ENCODE data around the gene CEP83. TPM values are rescaled to one million over a fixed set of nuclear protein-coding genes. Genes with fewer than 3 reads are reported as not detected.
"Not testable (repeated sequence)": the region's sequence is repeated elsewhere in the genome, so short reads cannot be mapped to it uniquely, and the experiment has no call there.

Gene CEP83
- total RNA-seq, 1 donor from 2014 or later = 23.6 TPM

DNA sequence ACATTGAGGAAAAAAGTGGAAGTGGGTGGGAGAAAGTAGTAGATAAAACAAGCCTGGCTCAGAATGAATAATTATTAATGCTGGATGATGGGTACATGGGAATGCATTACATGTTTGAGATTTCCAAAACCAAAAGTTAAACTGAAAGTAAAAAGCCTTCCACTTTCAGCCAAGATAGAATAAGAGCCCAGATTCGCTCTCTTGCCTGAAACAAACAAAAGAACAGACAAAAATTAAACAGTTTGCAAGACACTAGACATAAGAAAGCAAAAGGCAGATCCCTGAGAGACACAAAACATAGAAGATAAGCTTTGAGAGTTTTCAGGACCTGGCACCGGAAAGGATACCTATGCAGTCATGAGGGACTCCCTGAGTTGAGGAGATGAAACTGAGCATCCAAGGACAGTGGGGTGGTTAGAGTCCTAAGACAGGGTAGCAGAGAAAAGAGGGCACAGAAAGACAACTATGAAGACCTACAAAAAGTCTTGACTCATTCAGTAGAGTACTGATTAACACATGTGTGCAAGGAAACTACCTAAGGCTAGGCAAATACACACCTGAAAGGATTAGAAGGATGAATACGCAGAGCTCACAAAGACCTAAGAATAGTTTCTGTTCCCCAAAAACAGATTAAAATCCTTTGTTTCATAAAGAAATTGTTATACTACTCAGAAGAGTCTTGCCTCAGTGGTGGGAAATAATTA lies 54.1 kb downstream of the CEP83 start:
- no peak overlapping the region for H3K27ac ChIP-seq
- no peaks in the 10 kb centered on the region for H3K9me3 ChIP-seq
- H3K4me1 ChIP-seq = no peaks in the 10 kb centered on the region
- no peaks in the 10 kb centered on the region for H3K36me3 ChIP-seq
- no peak for DNase-seq (ENCODE audit: low spot score in 2 of 2)
- intact Hi-C loops (cut with DNase I) = no loop called here
- no peaks in the 10 kb centered on the region for H3K27me3 ChIP-seq
- H3K4me3 ChIP-seq = peak overlapping the region; percentile 18 to 50
- no peak for TF ChIP-seq CTCF (IDR thresholded peaks at IDR 0.05)

DNA sequence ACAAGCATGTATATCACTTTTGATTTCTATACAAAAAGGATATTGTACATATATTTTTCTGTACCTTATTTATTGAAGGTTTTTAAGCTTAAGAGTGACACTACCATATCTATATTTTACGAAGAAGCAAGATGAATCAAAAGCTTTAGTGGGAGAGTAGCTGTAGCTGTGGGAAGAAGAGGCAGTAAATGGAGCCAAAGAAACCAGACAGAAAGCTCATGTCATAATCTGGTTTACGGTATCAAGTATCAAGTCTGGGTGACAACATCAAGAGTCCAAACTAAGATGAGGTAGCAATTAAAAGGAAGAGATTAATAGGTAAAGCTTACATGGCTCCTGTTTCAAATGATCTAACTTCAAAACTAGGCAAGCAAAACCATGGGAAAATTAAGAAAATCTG lies 54.8 kb downstream of the CEP83 start:
- Histone ChIP-seq H3K27ac (no peak overlapping the region), H3K36me3 (peaks cover 0 to 4% of the 10 kb centered on the region in 2 donors), H3K27me3 (no peaks in the 10 kb centered on the region), H3K4me3 (peak overlapping the region; percentile 18 to 50), H3K9me3 (no peaks in the 10 kb centered on the region), H3K4me1 (no peaks in the 10 kb centered on the region)
- intact Hi-C loops (cut with DNase I) = no loop called here
- no peak for TF ChIP-seq CTCF (IDR thresholded peaks at IDR 0.05)
- no peak for DNase-seq (ENCODE audit: low spot score in 2 of 2)

GRCh38 chr12:94401326-94401725 lies 58.3 kb downstream of the CEP83 start:
- no peaks in the 10 kb centered on the region for H3K4me1 ChIP-seq

DNA sequence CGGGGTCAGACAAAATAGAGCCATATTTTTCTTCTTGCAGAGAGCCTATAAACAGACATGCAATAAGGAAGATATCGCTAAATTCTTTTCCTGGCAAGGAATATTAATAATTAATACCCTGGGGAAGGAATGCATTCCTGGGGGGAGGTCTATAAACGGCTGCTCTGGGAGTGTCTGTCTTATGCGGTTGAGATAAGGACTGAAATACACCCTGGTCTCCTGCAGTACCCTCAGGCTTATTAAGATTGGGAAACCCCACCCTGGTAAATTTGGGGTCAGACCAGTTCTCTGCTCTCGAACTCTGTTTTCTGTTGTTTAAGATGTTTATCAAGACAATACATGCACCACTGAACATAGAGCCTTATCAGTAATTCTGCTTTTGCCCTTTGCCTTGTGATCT lies 61.0 kb downstream of the CEP83 start:
- H3K27me3 ChIP-seq; H3K4me1 ChIP-seq; DNase-seq (ENCODE audit: low spot score in 2 of 2); H3K27ac ChIP-seq; intact Hi-C loops (cut with DNase I); H3K9me3 ChIP-seq; H3K4me3 ChIP-seq: not testable (repeated sequence)
- peaks cover 0 to 15% of the 10 kb centered on the region in 2 donors for H3K36me3 ChIP-seq

More at GRCh38 chr12:94401326-94401725, 58.3 kb downstream of the CEP83 start:
- H3K4me3 ChIP-seq = no peak overlapping the region
- intact Hi-C loops (cut with DNase I) = no loop called here
- no peak for TF ChIP-seq CTCF (IDR thresholded peaks at IDR 0.05)
- H3K27me3 ChIP-seq = no peaks in the 10 kb centered on the region
- H3K27ac ChIP-seq = no peak overlapping the region
- DNase-seq (ENCODE audit: low spot score in 2 of 2) = no peak
- peaks cover 0 to 10% of the 10 kb centered on the region in 2 donors for H3K9me3 ChIP-seq
- H3K36me3 ChIP-seq = peaks cover 0 to 15% of the 10 kb centered on the region in 2 donors

DNA sequence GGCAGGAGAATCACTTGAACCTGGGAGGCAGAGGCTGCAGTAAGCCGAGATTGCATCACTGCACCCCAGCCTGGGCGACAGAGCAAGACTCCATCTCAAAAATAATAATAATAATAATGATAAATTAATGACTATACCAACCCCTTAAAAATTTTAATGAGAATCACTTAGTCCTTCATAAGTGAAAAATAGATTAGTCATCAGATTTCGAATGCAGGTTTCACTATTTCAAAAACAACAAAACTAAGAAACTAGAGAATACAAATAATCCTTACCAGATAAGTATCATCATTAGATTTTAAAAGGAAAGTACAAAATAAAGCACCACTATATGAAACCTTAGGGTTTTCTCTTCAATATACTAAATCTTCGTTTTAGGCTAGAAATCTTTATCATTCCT lies 62.3 kb downstream of the CEP83 start:
- intact Hi-C loops (cut with DNase I) = no loop called here
- Histone ChIP-seq H3K27ac (no peak overlapping the region), H3K36me3 (peaks cover 0 to 15% of the 10 kb centered on the region in 2 donors), H3K27me3 (no peaks in the 10 kb centered on the region), H3K4me3 (no peak overlapping the region), H3K4me1 (no peaks in the 10 kb centered on the region), H3K9me3 (peaks cover 0 to 10% of the 10 kb centered on the region in 2 donors)
- no peak for DNase-seq (ENCODE audit: low spot score in 2 of 2)
- no peak for TF ChIP-seq CTCF (IDR thresholded peaks at IDR 0.05)

DNA sequence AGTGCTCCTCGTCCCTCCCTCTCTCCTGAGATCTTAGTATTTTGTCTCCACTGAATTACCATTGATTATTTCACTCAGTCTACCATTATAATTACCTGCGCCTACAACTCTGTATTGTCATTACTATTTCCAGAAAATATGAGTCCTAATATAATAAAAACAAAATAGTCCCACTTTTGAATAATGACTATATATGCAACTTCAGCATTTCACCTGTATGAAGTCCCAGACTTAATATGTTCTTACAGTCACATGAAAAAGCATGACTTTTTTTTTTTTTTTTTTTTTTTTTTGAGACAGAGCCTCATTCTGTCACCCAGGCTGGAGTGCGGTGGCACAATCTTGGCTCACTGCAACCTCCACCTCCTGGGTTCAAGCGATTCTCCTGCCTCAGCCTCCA lies 63.7 kb downstream of the CEP83 start:
- intact Hi-C loops (cut with DNase I); H3K4me1 ChIP-seq; H3K27ac ChIP-seq; H3K4me3 ChIP-seq; H3K9me3 ChIP-seq; DNase-seq (ENCODE audit: low spot score in 2 of 2); H3K27me3 ChIP-seq: not testable (repeated sequence)
- H3K36me3 ChIP-seq = peaks cover 0 to 15% of the 10 kb centered on the region in 2 donors

DNA sequence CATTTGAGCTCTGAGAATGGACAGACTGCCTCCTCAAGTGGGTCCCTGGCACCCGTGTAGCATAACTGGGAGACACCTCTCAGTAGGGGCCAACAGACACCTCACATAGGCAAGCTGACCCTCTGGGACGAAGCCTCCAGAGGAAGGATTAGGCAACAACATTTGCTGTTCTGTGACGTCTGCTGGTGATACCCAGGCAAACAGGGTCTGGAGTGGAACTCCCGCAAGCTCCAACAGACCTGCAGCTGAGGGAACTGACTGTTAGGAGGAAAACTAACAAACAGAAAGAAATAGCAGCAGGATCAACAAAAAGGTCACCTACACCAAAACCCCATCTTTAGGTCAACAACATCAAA lies 69.6 kb downstream of the CEP83 start:
- H3K36me3 ChIP-seq = peaks cover 2 to 7% of the 10 kb centered on the region in 2 donors
- no peak overlapping the region for H3K27ac ChIP-seq
- H3K9me3 ChIP-seq = no peaks in the 10 kb centered on the region
- H3K4me1 ChIP-seq = no peaks in the 10 kb centered on the region
- H3K4me3 ChIP-seq = no peak overlapping the region
- no peaks in the 10 kb centered on the region for H3K27me3 ChIP-seq
- no peak for TF ChIP-seq CTCF (IDR thresholded peaks at IDR 0.05)
- DNase-seq (ENCODE audit: low spot score in 2 of 2) = no peak
- intact Hi-C loops (cut with DNase I) = no loop called here

DNA sequence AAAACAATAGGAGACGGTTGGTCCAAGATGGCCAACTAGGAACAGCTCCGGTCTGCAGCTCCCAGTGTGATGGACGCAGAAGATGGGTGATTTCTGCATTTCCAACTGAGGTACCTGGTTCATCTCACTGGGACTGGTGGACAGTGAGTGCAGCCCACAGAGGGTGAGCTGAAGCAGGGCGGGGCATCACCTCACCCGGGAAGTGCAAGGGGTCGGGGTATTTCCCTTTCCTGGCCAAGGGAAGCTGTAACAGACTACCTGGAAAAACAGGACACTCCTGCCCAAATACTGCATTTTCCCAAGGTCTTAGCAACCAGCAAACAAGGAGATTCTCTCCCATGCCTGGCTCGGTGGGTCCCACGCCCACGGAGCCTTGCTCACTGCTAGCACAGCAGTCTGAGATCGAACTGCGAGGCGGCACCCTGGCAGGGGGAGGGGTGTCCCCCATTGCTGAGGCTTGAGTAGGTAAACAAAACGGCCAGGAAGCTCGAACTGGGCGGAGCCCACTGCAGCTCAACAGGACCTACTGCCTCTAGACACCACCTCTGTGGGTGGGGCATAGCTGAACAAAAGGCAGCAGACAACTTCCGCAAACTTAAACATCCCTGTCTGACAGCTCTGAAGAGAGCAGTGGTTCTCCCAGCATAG lies 70.1 kb downstream of the CEP83 start:
- H3K27me3 ChIP-seq; DNase-seq (ENCODE audit: low spot score in 2 of 2); H3K9me3 ChIP-seq; intact Hi-C loops (cut with DNase I); H3K4me1 ChIP-seq; H3K27ac ChIP-seq; H3K4me3 ChIP-seq: not testable (repeated sequence)
- H3K36me3 ChIP-seq = peaks cover 4 to 12% of the 10 kb centered on the region in 2 donors

All from ascending aorta (tissue), 2 donors.